Right atrium auricular region (tissue), 2 donors: ENCODE measurements around the gene TLCD4. TPM values are rescaled to one million over a fixed set of nuclear protein-coding genes. Genes with fewer than 3 reads are reported as not detected.

Experiments used
- DNase-seq: peaks from one replicate; pipeline ENCODE4 v3.0.0-alpha.2; 2019; ENCODE audit warnings: low spot score
- H3K27ac ChIP-seq, 2 donors: fragments of 200-600 bp; sonication (generic); 1 replicate in 1 of 2; 2 replicates in 1 of 2; pipeline ENCODE4 v1.5.1; 2016 to 2019
- H3K27me3 ChIP-seq, 2 donors: fragments of 200-600 bp; sonication (generic); one replicate each; pipeline versions ENCODE4 v1.5.1 to v1.6.0; 2017 to 2019
- H3K36me3 ChIP-seq: fragments of 200-600 bp; sonication (generic); one replicate; pipeline ENCODE4 v1.5.1; 2016
- H3K4me1 ChIP-seq, 2 donors: fragments of 200-600 bp; sonication (generic); one replicate each; pipeline versions ENCODE4 v1.5.1 to v1.6.0; 2017 to 2019
- H3K4me3 ChIP-seq, 2 donors: fragments of 200-600 bp; sonication (generic); 1 replicate in 1 of 2; 2 replicates in 1 of 2; pipeline ENCODE4 v1.5.1; 2017 to 2019; ENCODE audit warnings: mild to moderate bottlenecking in 1 of 2, moderate library complexity in 1 of 2
- H3K9me3 ChIP-seq, 2 donors: fragments of 200-600 bp; sonication (generic); one replicate each; pipeline ENCODE4 v1.5.1; 2019
- CTCF ChIP-seq, 2 donors: fragments of 200-600 bp; sonication (generic); IDR thresholded peaks; one replicate each; pipeline ENCODE4 v1.5.1; 2019; ENCODE audit warnings: antibody characterized with exemption in 2 of 2
- total RNA-seq, 2 donors: library from RNA; depleted of rRNA; stranded (reverse); fragments of >200 nt; gene quantifications; one replicate each; pipeline ENCODE4 v1.1.0, GENCODE V29; 2016

The TLCD4 gene
- total RNA-seq = 10 to 100 TPM; 33.6 to 42.3 TPM

- H3K27ac ChIP-seq = peak within 1 kb of the TSS; percentile 84 to 91
- H3K9me3 ChIP-seq = no peaks in the 10 kb centered on the region
- H3K27me3 ChIP-seq = no peaks in the 10 kb centered on the region
- peak; percentile 65 for DNase-seq
- peak within 1 kb of the TSS; percentile 83 for H3K4me3 ChIP-seq
- peaks cover 0 to 19% of the 10 kb centered on the region in 2 donors for H3K4me1 ChIP-seq
- TF ChIP-seq CTCF (IDR thresholded peaks at IDR 0.05) = no peak
- H3K36me3 ChIP-seq = no peaks in the 10 kb centered on the region
These were observed at the start of gene TLCD4 for GRCh38 chr1:95117207-95118066. Gene TLCD4, plus strand, starts transcription at chr1:95117355. Its CDS starts 26,547 bp downstream, at chr1:95143902.

- Histone ChIP-seq H3K4me1 (peaks cover 0 to 8% of the 10 kb centered on the region in 2 donors), H3K36me3 (no peaks in the 10 kb centered on the region), H3K4me3 (no peak overlapping the region), H3K27me3 (no peaks in the 10 kb centered on the region), H3K27ac (no peak overlapping the region), H3K9me3 (no peaks in the 10 kb centered on the region)
- DNase-seq = no peak
- TF ChIP-seq CTCF (IDR thresholded peaks at IDR 0.05) = no peak
These were observed 49.6 kb upstream of the TLCD4 start for GRCh38 chr1:95067568-95067967.

- Histone ChIP-seq H3K4me3 (no peak overlapping the region), H3K36me3 (no peaks in the 10 kb centered on the region), H3K9me3 (no peaks in the 10 kb centered on the region), H3K4me1 (peaks cover 0 to 8% of the 10 kb centered on the region in 2 donors), H3K27ac (no peak overlapping the region), H3K27me3 (no peaks in the 10 kb centered on the region)
- TF ChIP-seq CTCF (IDR thresholded peaks at IDR 0.05) = no peak
- no peak for DNase-seq
These were observed 48.0 kb upstream of the TLCD4 start for GRCh38 chr1:95068956-95069709.

- H3K36me3 ChIP-seq = no peaks in the 10 kb centered on the region
- DNase-seq = no peak
- H3K27ac ChIP-seq = no peak overlapping the region
- TF ChIP-seq CTCF (IDR thresholded peaks at IDR 0.05) = no peak
- H3K4me1 ChIP-seq = peaks cover 0 to 8% of the 10 kb centered on the region in 2 donors
- H3K27me3 ChIP-seq = no peaks in the 10 kb centered on the region
- H3K9me3 ChIP-seq = no peaks in the 10 kb centered on the region
- no peak overlapping the region for H3K4me3 ChIP-seq
These were observed 47.5 kb upstream of the TLCD4 start for GRCh38 chr1:95069710-95070093.

GRCh38 chr1:95071539-95071938 is 45.6 kb upstream of the TLCD4 start:
- no peaks in the 10 kb centered on the region for H3K27me3 ChIP-seq
- peaks cover 0 to 8% of the 10 kb centered on the region in 2 donors for H3K4me1 ChIP-seq
- no peak for TF ChIP-seq CTCF (IDR thresholded peaks at IDR 0.05)
- no peak for DNase-seq
- H3K4me3 ChIP-seq = no peak overlapping the region
- H3K36me3 ChIP-seq = no peaks in the 10 kb centered on the region
- H3K27ac ChIP-seq = peak overlapping the region in 1 of 2 donors; percentile 87
- no peaks in the 10 kb centered on the region for H3K9me3 ChIP-seq
